ENCODE results near the gene GPAT2. TPM values are rescaled to one million over a fixed set of nuclear protein-coding genes. Genes with fewer than 3 reads are reported as not detected.
"Not testable (repeated sequence)": the region's sequence is repeated elsewhere in the genome, so short reads cannot be mapped to it uniquely, and the experiment has no call there.

The GPAT2 gene
- 1 to 10 TPM; 1.6 to 2.0 TPM for total RNA-seq

GRCh38 chr2:96034792-96035191 lies at the start of gene GPAT2:
TSS of gene GPAT2 (minus strand) at chr2:96034916. CDS start at chr2:96032359, 2,557 bp downstream.
- H3K9me3 ChIP-seq; H3K36me3 ChIP-seq (replicated peaks in 1 of 2; ENCODE audit: insufficient read depth in 1 of 2, low read depth in 2 of 2); H3K4me1 ChIP-seq; DNase-seq; intact Hi-C loops (cut with DNase I); H3K27me3 ChIP-seq; H3K4me3 ChIP-seq; ATAC-seq; H3K27ac ChIP-seq: not testable (repeated sequence)
- no CpG with 5 or more reads among the region's 34 CpGs for WGBS, 2 donors

- no peak for TF ChIP-seq POLR2A (IDR thresholded peaks at IDR 0.05)
- TF ChIP-seq CTCF (IDR thresholded peaks at IDR 0.05), result no peak
Measured at GRCh38 chr2:96083989-96084857, 49.5 kb upstream of the GPAT2 start.

GRCh38 chr2:96083064-96083939 lies 48.6 kb upstream of the GPAT2 start:
- DNase-seq, result no peak
- intact Hi-C loops (cut with DNase I), result no loop called here
- 76 to 92% methylated on average over 1 to 9 of the region's 9 CpGs for WGBS, 2 donors
- Histone ChIP-seq H3K27ac (no peak overlapping the region), H3K4me1 (no peaks in the 10 kb centered on the region), H3K36me3 (replicated peaks in 1 of 2; ENCODE audit: insufficient read depth in 1 of 2, low read depth in 2 of 2) (no peaks in the 10 kb centered on the region), H3K27me3 (no peaks in the 10 kb centered on the region), H3K9me3 (no peaks in the 10 kb centered on the region), H3K4me3 (no peak overlapping the region)
- no peak for ATAC-seq
- TF ChIP-seq CTCF (IDR thresholded peaks at IDR 0.05), result no peak

More at GRCh38 chr2:96083989-96084857, 49.5 kb upstream of the GPAT2 start:
- intact Hi-C loops (cut with DNase I), result no loop called here
- no peaks in the 10 kb centered on the region for H3K36me3 ChIP-seq (replicated peaks in 1 of 2; ENCODE audit: insufficient read depth in 1 of 2, low read depth in 2 of 2)
- ATAC-seq (no peak), DNase-seq (no peak)
- peaks cover under 1% of the 10 kb centered on the region for H3K4me1 ChIP-seq
- H3K4me3 ChIP-seq, result no peak overlapping the region
- H3K27ac ChIP-seq, result no peak overlapping the region
- no peaks in the 10 kb centered on the region for H3K27me3 ChIP-seq
- WGBS, 2 donors, result 82 to 86% methylated on average over 11 to 22 of the region's 22 CpGs
- no peaks in the 10 kb centered on the region for H3K9me3 ChIP-seq

- H3K27ac ChIP-seq, result no peak overlapping the region
- intact Hi-C loops (cut with DNase I), result no loop called here
- H3K4me1 ChIP-seq, result no peaks in the 10 kb centered on the region
- 81 to 91% methylated on average over 6 to 14 of the region's 14 CpGs for WGBS, 2 donors
- TF ChIP-seq POLR2A (IDR thresholded peaks at IDR 0.05) (no peak), CTCF (IDR thresholded peaks at IDR 0.05) (no peak)
- DNase-seq (no peak), ATAC-seq (no peak)
- no peaks in the 10 kb centered on the region for H3K36me3 ChIP-seq (replicated peaks in 1 of 2; ENCODE audit: insufficient read depth in 1 of 2, low read depth in 2 of 2)
- H3K4me3 ChIP-seq, result no peak overlapping the region
- peaks cover 0 to under 1% (median 0%) of the 10 kb centered on the region in 3 donors for H3K9me3 ChIP-seq
- H3K27me3 ChIP-seq, result no peaks in the 10 kb centered on the region
Measured at GRCh38 chr2:96082211-96083063, 47.7 kb upstream of the GPAT2 start.
